Activated CD4-positive, alpha-beta memory T cell treated with anti-CD3 and anti-CD28 coated beads for 36 hours (primary cell): ENCODE data around the gene OR6A2. TPM values are rescaled to one million over a fixed set of nuclear protein-coding genes. Genes with fewer than 3 reads are reported as not detected.

Experiments used
- CTCF ChIA-PET: fragments of 350-600 bp; sonication (Branson Sonifier 250); formaldehyde crosslinking; loops from one replicate; lab custom pipeline; 2021; ENCODE audit warnings: antibody characterized with exemption, inconsistent platforms; lab: Charles Lee
- POLR2A ChIA-PET: fragments of 350-600 bp; sonication (Branson Sonifier 250); formaldehyde crosslinking; loops from one replicate; lab custom pipeline; 2021; ENCODE audit warnings: antibody characterized with exemption; lab: Charles Lee
- DNase-seq: peaks from one replicate; pipeline ENCODE4 v3.0.0-alpha.2; 2020
- H3K27ac Mint-ChIP-seq: one replicate; pipeline ENCODE4 v1.8.0; 2021; ENCODE audit warnings: mixed read lengths
- H3K27me3 Mint-ChIP-seq: one replicate; pipeline ENCODE4 v1.8.0; 2021; ENCODE audit warnings: mixed read lengths
- H3K36me3 Mint-ChIP-seq: one replicate; pipeline ENCODE4 v1.8.0; 2021; ENCODE audit warnings: mixed read lengths
- H3K4me1 Mint-ChIP-seq: one replicate; pipeline ENCODE4 v1.8.0; 2021; ENCODE audit warnings: low read depth, mixed read lengths
- H3K4me3 Mint-ChIP-seq: one replicate; pipeline ENCODE4 v1.8.0; 2021; ENCODE audit warnings: mild to moderate bottlenecking, mixed read lengths
- H3K9me3 Mint-ChIP-seq: one replicate; pipeline ENCODE4 v1.8.0; 2021; ENCODE audit warnings: mixed read lengths
- intact Hi-C: fragments of 100-400 bp; cut with micrococcal nuclease; formaldehyde crosslinking; loops from one replicate; pipeline ENCODE4 v1.15.1; 2023
- total RNA-seq, 2 experiments: library from RNA; stranded (reverse); gene quantifications; one replicate each; pipeline ENCODE4 v1.2.3, GENCODE V29; 2021

The OR6A2 gene
- total RNA-seq, 2 experiments from 2014 or later: not detected

DNA sequence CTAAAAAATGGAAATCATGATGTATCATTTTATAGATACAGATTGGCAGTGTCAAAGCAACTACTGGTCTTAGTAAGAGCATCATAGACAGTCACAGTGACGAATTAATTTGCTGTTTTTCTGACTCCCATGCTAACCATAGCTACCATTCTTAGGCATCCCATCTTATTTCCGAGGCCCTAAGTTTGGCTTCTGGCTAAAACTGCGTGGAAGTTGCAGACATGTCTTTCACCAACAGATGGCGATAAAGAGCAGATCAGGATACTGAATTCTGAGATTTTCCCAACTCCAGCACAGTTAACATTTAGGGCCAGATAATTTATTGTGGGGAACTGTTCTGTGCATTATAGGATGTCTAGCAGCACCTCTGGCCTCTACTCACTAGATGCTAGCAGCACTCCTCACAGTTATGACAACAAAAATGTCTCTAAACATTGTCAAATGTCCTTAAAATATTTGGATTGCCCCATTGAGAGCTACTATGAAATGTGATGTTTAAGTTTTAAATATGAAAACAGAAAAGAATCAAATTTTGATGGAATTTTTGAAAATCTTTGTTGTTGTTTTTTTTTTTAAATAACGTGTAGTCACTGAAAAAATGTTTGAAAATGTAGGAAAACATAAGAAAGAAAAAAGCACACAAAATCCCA, 44.1 kb downstream of the OR6A2 start:
- intact Hi-C loops: no loop called here
- peak; percentile 40 for DNase-seq
- CTCF ChIA-PET: interaction anchor here (0.6 to 15.5 kb wide), 34 partner anchors 10 to 794 kb away, joined by 3 to 527 read pairs (median 5); partner anchors contain the start of genes MRPL17, OR2AG2, TAF10 and TPP1

DNA sequence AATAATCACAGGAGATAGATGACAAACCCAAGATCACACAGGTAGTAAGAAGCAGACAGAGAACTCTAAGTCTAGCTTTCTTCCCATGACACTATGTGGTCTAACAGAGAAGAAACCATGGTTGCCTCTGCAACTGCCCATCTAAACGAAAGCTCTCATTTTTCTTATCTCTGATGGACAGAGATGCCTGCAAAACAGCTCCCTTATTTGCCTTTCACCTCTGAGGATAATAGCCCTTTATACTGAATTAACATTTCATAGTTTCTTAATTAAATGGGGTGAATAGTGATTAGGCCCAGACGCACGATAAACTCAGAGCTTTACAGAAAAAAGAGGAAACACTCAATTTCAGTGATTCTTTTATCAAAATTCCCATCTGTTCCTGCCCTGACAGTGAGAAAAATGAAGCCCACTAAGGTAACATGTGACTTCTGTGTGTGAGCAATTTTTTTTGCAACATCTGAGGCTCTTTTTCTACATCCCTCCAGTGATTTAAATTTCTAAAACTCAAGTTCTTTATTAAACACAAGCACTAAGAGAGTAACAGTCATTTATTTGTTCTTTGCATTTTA, 52.3 kb downstream of the OR6A2 start:
- Mint-ChIP-seq H3K27me3 (no peaks in the 10 kb centered on the region), H3K9me3 (no peaks in the 10 kb centered on the region), H3K27ac (no peak overlapping the region), H3K4me1 (peaks cover 25% of the 10 kb centered on the region), H3K4me3 (no peak overlapping the region), H3K36me3 (no peaks in the 10 kb centered on the region)
- ChIA-PET POLR2A (interaction anchor here (0.9 to 2.8 kb wide), 8 partner anchors 8 to 357 kb away, joined by 3 to 17 read pairs (median 4); partner anchors contain the start of gene MRPL17), CTCF (interaction anchor here (0.6 to 17.6 kb wide), 7 partner anchors 5 to 216 kb away, joined by 3 to 527 read pairs (median 8); no protein-coding TSS in a partner anchor)
- intact Hi-C loops: loop anchor here (2.0 to 5.0 kb wide), 6 partner anchors 14 to 1055 kb away; partner anchors contain the start of genes ARFIP2, CYB5R2, FHIP1B and SMPD1
- no peak for DNase-seq

More for the DNA sequence above, 44.1 kb downstream of the OR6A2 start:
- Mint-ChIP-seq H3K4me3 (no peak overlapping the region), H3K9me3 (no peaks in the 10 kb centered on the region), H3K4me1 (peaks cover 6% of the 10 kb centered on the region), H3K27me3 (no peaks in the 10 kb centered on the region), H3K36me3 (no peaks in the 10 kb centered on the region), H3K27ac (no peak overlapping the region)
- POLR2A ChIA-PET: interaction anchor here (0.5 to 1.8 kb wide), 2 partner anchors 9 to 10 kb away, joined by 3 to 10 read pairs; no protein-coding TSS in a partner anchor

DNA sequence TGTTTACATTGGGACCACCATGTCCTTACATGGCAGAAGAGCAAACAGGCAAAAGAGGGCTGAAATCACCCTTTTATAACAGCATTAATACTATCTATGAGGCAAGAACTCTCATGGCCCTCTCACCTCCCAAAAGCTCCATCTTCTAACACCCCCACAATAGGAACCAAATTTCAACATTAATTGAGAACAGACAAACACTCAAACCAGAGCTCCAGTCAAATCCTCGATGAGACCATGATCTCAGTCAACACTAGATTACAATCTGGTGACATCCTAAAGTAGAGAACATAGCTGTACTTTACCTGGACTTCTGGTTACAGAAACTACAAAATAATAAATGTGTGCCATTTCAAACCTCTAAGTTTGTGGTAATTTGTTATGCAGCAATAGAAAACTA, 52.9 kb downstream of the OR6A2 start:
- ChIA-PET CTCF (interaction anchor here (0.6 to 17.6 kb wide), 9 partner anchors 6 to 368 kb away, joined by 3 to 527 read pairs (median 7); partner anchors contain the start of gene MRPL17), POLR2A (interaction anchor here (0.9 to 2.8 kb wide), 7 partner anchors 9 to 357 kb away, joined by 3 to 17 read pairs (median 4); partner anchors contain the start of gene MRPL17)
- no peak overlapping the region for H3K4me3 Mint-ChIP-seq
- H3K36me3 Mint-ChIP-seq: peaks cover under 1% of the 10 kb centered on the region
- DNase-seq: no peak
- intact Hi-C loops: loop anchor here (1.0 to 5.0 kb wide), 7 partner anchors 8 to 1054 kb away; partner anchors contain the start of genes ARFIP2, CYB5R2, FHIP1B and SMPD1
- no peak overlapping the region for H3K27ac Mint-ChIP-seq
- H3K27me3 Mint-ChIP-seq: no peaks in the 10 kb centered on the region
- peaks cover 31% of the 10 kb centered on the region for H3K4me1 Mint-ChIP-seq
- no peaks in the 10 kb centered on the region for H3K9me3 Mint-ChIP-seq

DNA sequence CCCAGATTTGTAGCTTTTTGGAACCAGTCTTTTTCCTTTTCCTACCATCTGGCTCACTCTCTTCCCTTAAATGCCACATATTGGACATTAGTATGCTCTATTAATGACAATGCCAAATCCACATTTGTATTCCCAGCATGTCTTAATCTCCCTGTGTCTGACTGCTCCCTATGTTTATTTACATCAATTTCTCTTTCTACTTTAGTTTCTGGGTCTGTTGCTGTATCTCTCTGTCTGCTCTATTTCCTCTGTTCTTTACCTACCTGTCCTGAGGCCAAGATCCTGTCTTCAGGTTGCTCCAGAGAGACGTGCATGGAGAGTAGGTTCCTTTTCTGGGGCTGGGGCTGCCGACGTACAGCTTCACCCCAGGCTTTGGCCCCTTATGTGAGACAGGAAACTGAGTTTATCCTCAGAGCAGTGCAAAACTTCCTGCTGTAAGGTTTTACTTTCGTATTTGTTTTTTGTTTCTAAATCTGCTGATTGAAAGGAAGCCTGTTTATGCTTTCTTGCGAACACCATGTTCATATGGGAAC, 53.3 kb downstream of the OR6A2 start:
- intact Hi-C loops: loop anchor here (1.0 to 5.0 kb wide), 7 partner anchors 8 to 1054 kb away; partner anchors contain the start of genes ARFIP2, CYB5R2, FHIP1B and SMPD1
- Mint-ChIP-seq H3K27ac (no peak overlapping the region), H3K9me3 (no peaks in the 10 kb centered on the region), H3K27me3 (no peaks in the 10 kb centered on the region), H3K4me1 (peaks cover 32% of the 10 kb centered on the region), H3K36me3 (peaks cover 1% of the 10 kb centered on the region), H3K4me3 (no peak overlapping the region)
- DNase-seq: peak; percentile 52
- POLR2A ChIA-PET: interaction anchor here (0.9 to 2.8 kb wide), 8 partner anchors 9 to 1056 kb away, joined by 3 to 17 read pairs (median 4); partner anchors contain the start of genes ARFIP2, MRPL17 and TIMM10B
- CTCF ChIA-PET: interaction anchor here (0.6 to 17.6 kb wide), 9 partner anchors 5 to 367 kb away, joined by 3 to 527 read pairs (median 7); partner anchors contain the start of genes MRPL17 and TPP1

DNA sequence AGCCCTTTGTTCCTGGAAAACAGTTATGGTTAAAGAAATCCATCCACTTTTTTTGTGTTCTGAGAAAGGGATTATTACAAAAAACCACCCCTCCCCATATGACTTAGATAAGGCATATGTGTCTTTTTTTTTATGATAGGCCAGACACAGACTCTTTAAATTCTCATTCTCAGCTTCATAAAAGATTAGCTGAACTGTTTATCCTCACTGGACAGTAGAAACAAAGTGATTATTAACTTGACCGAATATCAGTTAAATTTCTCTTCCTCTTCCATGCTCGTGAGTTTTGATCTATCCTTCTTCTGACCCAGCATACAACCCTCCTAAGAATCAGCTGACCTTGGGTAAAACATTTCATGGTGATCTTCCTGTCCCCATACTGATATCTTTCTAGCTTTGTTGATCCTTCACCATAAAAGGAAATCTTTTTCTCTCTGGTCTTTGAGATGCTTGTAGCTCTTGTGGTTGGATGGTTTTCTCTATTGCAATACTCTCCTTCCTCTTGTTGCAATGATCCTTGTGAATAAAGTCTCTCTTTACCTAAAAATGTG, 53.9 kb downstream of the OR6A2 start:
- intact Hi-C loops: loop anchor here (1.0 to 5.0 kb wide), 7 partner anchors 7 to 1053 kb away; partner anchors contain the start of genes ARFIP2, CYB5R2, FHIP1B and SMPD1
- ChIA-PET CTCF (interaction anchor here (0.6 to 17.6 kb wide), 10 partner anchors 5 to 366 kb away, joined by 3 to 527 read pairs (median 6); partner anchors contain the start of genes MRPL17 and TPP1), POLR2A (interaction anchor here (0.7 to 2.8 kb wide), 8 partner anchors 8 to 1055 kb away, joined by 3 to 17 read pairs (median 4); partner anchors contain the start of genes ARFIP2, MRPL17 and TIMM10B)
- H3K9me3 Mint-ChIP-seq: no peaks in the 10 kb centered on the region
- H3K4me1 Mint-ChIP-seq: peaks cover 36% of the 10 kb centered on the region
- H3K27ac Mint-ChIP-seq: no peak overlapping the region
- no peaks in the 10 kb centered on the region for H3K27me3 Mint-ChIP-seq
- no peak for DNase-seq
- H3K4me3 Mint-ChIP-seq: no peak overlapping the region
- peaks cover 3% of the 10 kb centered on the region for H3K36me3 Mint-ChIP-seq

DNA sequence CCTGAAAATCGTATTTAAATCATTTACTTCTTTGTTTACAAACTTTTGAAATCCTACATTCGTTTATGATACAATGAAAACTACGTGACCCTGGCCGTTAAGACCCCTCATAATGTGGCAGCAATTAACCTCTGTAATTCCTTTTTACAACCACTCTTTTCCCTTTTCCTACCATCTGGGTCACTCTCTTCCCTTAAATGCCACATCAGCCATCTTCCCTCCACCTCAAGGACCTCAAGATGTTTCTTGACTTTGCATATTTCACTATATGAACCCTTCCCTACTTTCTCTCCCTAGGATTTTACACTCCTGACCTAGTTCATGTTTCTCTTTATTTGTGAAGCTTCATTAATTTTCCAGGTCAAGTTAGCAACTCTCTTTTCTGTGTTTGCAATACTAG, 54.5 kb downstream of the OR6A2 start:
- CTCF ChIA-PET: interaction anchor here (0.6 to 17.6 kb wide), 7 partner anchors 4 to 365 kb away, joined by 3 to 527 read pairs (median 6); partner anchors contain the start of genes MRPL17 and TPP1
- no peak overlapping the region for H3K4me3 Mint-ChIP-seq
- no peaks in the 10 kb centered on the region for H3K9me3 Mint-ChIP-seq
- intact Hi-C loops: loop anchor here (5.0 kb wide), 5 partner anchors 263 to 1053 kb away; partner anchors contain the start of genes ARFIP2, CYB5R2, FHIP1B and SMPD1
- H3K27ac Mint-ChIP-seq: no peak overlapping the region
- no peak for DNase-seq
- POLR2A ChIA-PET: interaction anchor here (0.7 to 2.8 kb wide), 5 partner anchors 8 to 1055 kb away, joined by 3 to 17 read pairs (median 4); partner anchors contain the start of genes ARFIP2, MRPL17 and TIMM10B
- peaks cover 3% of the 10 kb centered on the region for H3K36me3 Mint-ChIP-seq
- H3K4me1 Mint-ChIP-seq: peaks cover 40% of the 10 kb centered on the region
- no peaks in the 10 kb centered on the region for H3K27me3 Mint-ChIP-seq

DNA sequence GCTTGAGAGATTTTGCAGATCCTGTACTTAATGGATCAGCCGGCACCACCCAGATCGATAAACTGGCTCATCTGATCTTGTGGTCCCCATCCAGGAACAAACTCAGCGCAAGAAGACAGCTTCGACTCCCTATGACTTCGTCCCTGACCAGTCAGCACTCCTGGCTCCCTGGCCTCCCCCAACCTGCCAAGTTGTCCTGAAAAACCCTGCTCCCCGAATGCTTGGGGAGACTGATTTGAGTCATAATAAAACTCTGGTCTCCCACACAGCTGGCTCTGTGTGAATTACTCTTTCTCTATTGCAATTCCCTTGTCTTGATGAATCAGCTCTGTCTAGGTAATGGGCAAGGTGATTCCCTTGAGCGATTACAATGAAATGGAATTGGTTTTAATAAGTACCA, 57.2 kb downstream of the OR6A2 start:
- H3K4me1 Mint-ChIP-seq: peaks cover 51% of the 10 kb centered on the region
- peaks cover 3% of the 10 kb centered on the region for H3K36me3 Mint-ChIP-seq
- CTCF ChIA-PET: interaction anchor here (0.7 to 17.6 kb wide), 3 partner anchors 9 to 130 kb away, joined by 3 to 527 read pairs (median 6); partner anchors contain the start of gene TAF10
- POLR2A ChIA-PET: interaction anchor here (1.3 to 1.5 kb wide), 2 partner anchors 8 to 59 kb away, joined by 3 to 4 read pairs; partner anchors contain the start of gene MRPL17
- H3K9me3 Mint-ChIP-seq: no peaks in the 10 kb centered on the region
- peak; percentile 54 for DNase-seq
- no peaks in the 10 kb centered on the region for H3K27me3 Mint-ChIP-seq
- intact Hi-C loops: no loop called here
- no peak overlapping the region for H3K4me3 Mint-ChIP-seq
- peak overlapping the region; percentile 73 for H3K27ac Mint-ChIP-seq

Other genes with a start within 250 kb of the OR6A2 start
- gene RRP8, start 196.1 kb downstream of the OR6A2 start, total RNA-seq: 10 to 100 TPM; 34.9 to 37.5 TPM
- gene ILK, start 195.9 kb downstream of the OR6A2 start, total RNA-seq: 10 to 100 TPM; 89.2 to 95.8 TPM
- gene TAF10, start 187.5 kb downstream of the OR6A2 start, total RNA-seq: 100 to 1,000 TPM; 158 to 165 TPM
- gene TPP1, start 180.3 kb downstream of the OR6A2 start, total RNA-seq: 10 to 100 TPM; 53.2 to 56.6 TPM
- gene DCHS1, start 143.9 kb downstream of the OR6A2 start, total RNA-seq: under 1 TPM; 0.80 to 0.90 TPM
- 100 to 1,000 TPM in 1 of 2 experiments, 10 to 100 TPM in 1; 98.5 to 102 TPM for gene MRPL17, start 116.3 kb downstream of the OR6A2 start, total RNA-seq
- gene OR2AG2, start 27.7 kb downstream of the OR6A2 start, total RNA-seq: not detected
- gene OR2AG1, start 16.7 kb downstream of the OR6A2 start, total RNA-seq: not detected
- not detected for gene OR10A5, start 46.0 kb upstream of the OR6A2 start, total RNA-seq
- not detected for gene OR10A2, start 63.4 kb upstream of the OR6A2 start, total RNA-seq
- gene OR10A4, start 76.9 kb upstream of the OR6A2 start, total RNA-seq: not detected
- not detected for gene OR2D2, start 92.8 kb upstream of the OR6A2 start, total RNA-seq
- not detected for gene OR2D3, start 121.3 kb upstream of the OR6A2 start, total RNA-seq
- under 1 TPM; 0.57 to 0.68 TPM for gene ZNF215, start 126.7 kb upstream of the OR6A2 start, total RNA-seq
- gene ZNF214, start 220.7 kb upstream of the OR6A2 start, total RNA-seq: not detected
- gene NLRP14, start 220.8 kb upstream of the OR6A2 start, total RNA-seq: under 1 TPM in 1 of 2 experiments, not detected in 1; 0.07 TPM